ENCODE data around the gene PCDH15. TPM values are rescaled to one million over a fixed set of nuclear protein-coding genes. Genes with fewer than 3 reads are reported as not detected.

Gene PCDH15
- total and polyA plus RNA-seq, 4 donors: 0.03 to 16.9 (median 0.88) TPM

GRCh38 chr10:54444170-54444569 lies 356.9 kb downstream of the PCDH15 start:
- 68 to 91% methylated on average over 4 of the region's 4 CpGs for WGBS, 2 donors
- TF ChIP-seq, protein P1, sequence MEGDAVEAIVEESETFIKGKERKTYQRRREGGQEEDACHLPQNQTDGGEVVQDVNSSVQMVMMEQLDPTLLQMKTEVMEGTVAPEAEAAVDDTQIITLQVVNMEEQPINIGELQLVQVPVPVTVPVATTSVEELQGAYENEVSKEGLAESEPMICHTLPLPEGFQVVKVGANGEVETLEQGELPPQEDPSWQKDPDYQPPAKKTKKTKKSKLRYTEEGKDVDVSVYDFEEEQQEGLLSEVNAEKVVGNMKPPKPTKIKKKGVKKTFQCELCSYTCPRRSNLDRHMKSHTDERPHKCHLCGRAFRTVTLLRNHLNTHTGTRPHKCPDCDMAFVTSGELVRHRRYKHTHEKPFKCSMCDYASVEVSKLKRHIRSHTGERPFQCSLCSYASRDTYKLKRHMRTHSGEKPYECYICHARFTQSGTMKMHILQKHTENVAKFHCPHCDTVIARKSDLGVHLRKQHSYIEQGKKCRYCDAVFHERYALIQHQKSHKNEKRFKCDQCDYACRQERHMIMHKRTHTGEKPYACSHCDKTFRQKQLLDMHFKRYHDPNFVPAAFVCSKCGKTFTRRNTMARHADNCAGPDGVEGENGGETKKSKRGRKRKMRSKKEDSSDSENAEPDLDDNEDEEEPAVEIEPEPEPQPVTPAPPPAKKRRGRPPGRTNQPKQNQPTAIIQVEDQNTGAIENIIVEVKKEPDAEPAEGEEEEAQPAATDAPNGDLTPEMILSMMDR (IDR thresholded peaks at IDR 0.05; ENCODE audit: control extremely low read depth, extremely low read depth): no peak
- no peak overlapping the region for H3K27ac ChIP-seq (ENCODE audit: low read depth in 1 of 2, low read length in 1 of 2)

DNA sequence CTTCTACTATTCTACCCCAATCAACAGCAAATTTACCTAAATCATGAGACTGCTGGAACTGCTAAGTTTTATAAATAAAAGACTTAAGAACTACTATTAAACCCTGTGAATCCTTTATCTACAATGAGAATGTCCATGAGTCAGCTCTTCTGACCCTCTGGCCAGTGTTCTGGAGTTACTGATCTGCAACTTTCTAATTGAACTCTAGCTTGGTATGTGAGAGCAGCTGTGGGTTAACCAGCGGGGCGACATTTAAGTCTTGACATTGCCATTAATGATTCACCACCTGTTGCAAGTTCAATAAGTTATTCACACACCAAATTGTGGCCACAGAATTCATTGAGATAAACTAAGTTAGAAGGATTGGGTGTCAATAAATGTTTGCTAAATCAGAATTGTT lies 359.8 kb downstream of the PCDH15 start:
- Histone ChIP-seq H3K27me3 (ENCODE audit: control insufficient read depth in 3 of 3, insufficient read depth in 3 of 3, low read length in 2 of 3) (no peaks in the 10 kb centered on the region), H3K9ac (ENCODE audit: insufficient read depth in 1 of 2, low read length in 2 of 2) (no peak overlapping the region), H3K4me1 (ENCODE audit: control insufficient read depth in 5 of 5, insufficient read depth in 5 of 5, low read length in 5 of 5) (no peaks in the 10 kb centered on the region), H3K27ac (ENCODE audit: low read depth in 1 of 2, low read length in 1 of 2) (no peak overlapping the region), H3K4me3 (no peak overlapping the region), H3K9me3 (ENCODE audit: control insufficient read depth in 4 of 4, insufficient read depth in 3 of 4, low read length in 3 of 4) (no peaks in the 10 kb centered on the region), H3K36me3 (ENCODE audit: control insufficient read depth in 4 of 4, insufficient read depth in 4 of 4, low read length in 4 of 4) (no peaks in the 10 kb centered on the region)
- TF ChIP-seq, protein P1 (IDR thresholded peaks at IDR 0.05; ENCODE audit: control extremely low read depth, extremely low read depth): no peak
- ATAC-seq (ENCODE audit: insufficient read depth, low FRiP score) (no peak), DNase-seq (no peak)
- 84 to 95% methylated on average over 2 of the region's 2 CpGs for WGBS, 2 donors

More at GRCh38 chr10:54444170-54444569, 356.9 kb downstream of the PCDH15 start:
- DNase-seq (no peak), ATAC-seq (ENCODE audit: insufficient read depth, low FRiP score) (no peak)
- H3K9ac ChIP-seq (ENCODE audit: insufficient read depth in 1 of 2, low read length in 2 of 2): no peak overlapping the region
- no peaks in the 10 kb centered on the region for H3K36me3 ChIP-seq (ENCODE audit: control insufficient read depth in 4 of 4, insufficient read depth in 4 of 4, low read length in 4 of 4)
- H3K4me1 ChIP-seq (ENCODE audit: control insufficient read depth in 5 of 5, insufficient read depth in 5 of 5, low read length in 5 of 5): no peaks in the 10 kb centered on the region
- no peaks in the 10 kb centered on the region for H3K9me3 ChIP-seq (ENCODE audit: control insufficient read depth in 4 of 4, insufficient read depth in 3 of 4, low read length in 3 of 4)
- H3K27me3 ChIP-seq (ENCODE audit: control insufficient read depth in 3 of 3, insufficient read depth in 3 of 3, low read length in 2 of 3): no peaks in the 10 kb centered on the region
- H3K4me3 ChIP-seq: no peak overlapping the region

- H3K9ac ChIP-seq (ENCODE audit: insufficient read depth in 1 of 2, low read length in 2 of 2): no peak overlapping the region
- ATAC-seq (ENCODE audit: insufficient read depth, low FRiP score) (no peak), DNase-seq (no peak)
- TF ChIP-seq, protein P1 (IDR thresholded peaks at IDR 0.05; ENCODE audit: control extremely low read depth, extremely low read depth): no peak
- no peaks in the 10 kb centered on the region for H3K4me1 ChIP-seq (ENCODE audit: control insufficient read depth in 5 of 5, insufficient read depth in 5 of 5, low read length in 5 of 5)
- H3K4me3 ChIP-seq: no peak overlapping the region
- no peaks in the 10 kb centered on the region for H3K9me3 ChIP-seq (ENCODE audit: control insufficient read depth in 4 of 4, insufficient read depth in 3 of 4, low read length in 3 of 4)
- H3K27me3 ChIP-seq (ENCODE audit: control insufficient read depth in 3 of 3, insufficient read depth in 3 of 3, low read length in 2 of 3): no peaks in the 10 kb centered on the region
- H3K27ac ChIP-seq (ENCODE audit: low read depth in 1 of 2, low read length in 1 of 2): no peak overlapping the region
- H3K36me3 ChIP-seq (ENCODE audit: control insufficient read depth in 4 of 4, insufficient read depth in 4 of 4, low read length in 4 of 4): no peaks in the 10 kb centered on the region
Measured at GRCh38 chr10:54434782-54435181, 366.2 kb downstream of the PCDH15 start.

DNA sequence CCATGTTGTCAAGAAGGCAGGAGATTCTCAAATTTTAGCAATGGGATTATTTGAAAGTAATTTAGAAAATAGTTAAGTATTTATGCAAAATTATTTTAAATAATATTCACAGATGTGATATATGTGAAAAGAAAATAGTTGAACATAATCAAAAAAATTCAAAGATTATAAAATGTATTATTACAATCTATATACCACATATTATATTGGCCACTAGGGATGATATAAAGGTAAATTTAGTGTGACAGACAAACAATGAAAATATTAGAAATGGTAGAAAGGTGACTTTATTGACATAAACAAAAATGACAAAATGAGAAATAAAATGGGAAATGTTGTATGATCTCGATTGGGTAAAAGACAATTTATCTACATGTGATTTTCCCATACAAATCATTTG lies 385.5 kb downstream of the PCDH15 start:
- peaks cover 0 to 4% (median 0%) of the 10 kb centered on the region in 5 donors for H3K4me1 ChIP-seq (ENCODE audit: control insufficient read depth in 5 of 5, insufficient read depth in 5 of 5, low read length in 5 of 5)
- no peak overlapping the region for H3K27ac ChIP-seq (ENCODE audit: low read depth in 1 of 2, low read length in 1 of 2)
- H3K9me3 ChIP-seq (ENCODE audit: control insufficient read depth in 4 of 4, insufficient read depth in 3 of 4, low read length in 3 of 4): no peaks in the 10 kb centered on the region
- no peak overlapping the region for H3K9ac ChIP-seq (ENCODE audit: insufficient read depth in 1 of 2, low read length in 2 of 2)
- no peak overlapping the region for H3K4me3 ChIP-seq
- no peaks in the 10 kb centered on the region for H3K36me3 ChIP-seq (ENCODE audit: control insufficient read depth in 4 of 4, insufficient read depth in 4 of 4, low read length in 4 of 4)
- TF ChIP-seq, protein P1 (IDR thresholded peaks at IDR 0.05; ENCODE audit: control extremely low read depth, extremely low read depth): no peak
- no peaks in the 10 kb centered on the region for H3K27me3 ChIP-seq (ENCODE audit: control insufficient read depth in 3 of 3, insufficient read depth in 3 of 3, low read length in 2 of 3)
- DNase-seq (no peak), ATAC-seq (ENCODE audit: insufficient read depth, low FRiP score) (no peak)
- 94 to 99% methylated on average over 1 of the region's 1 CpG for whole genome bisulfite sequencing, 2 donors

Measured in lung (tissue), 12 donors.